ENCODE data around the gene NEURL1. TPM values are rescaled to one million over a fixed set of nuclear protein-coding genes. Genes with fewer than 3 reads are reported as not detected.

Gene NEURL1
- total and polyA plus RNA-seq, 10 of the 15 experiments (the other 5 are each of a cell fraction or from before 2014, with no cell fraction given), result 0.02 to 0.05 (median 0.05) TPM; not detected in 6

DNA sequence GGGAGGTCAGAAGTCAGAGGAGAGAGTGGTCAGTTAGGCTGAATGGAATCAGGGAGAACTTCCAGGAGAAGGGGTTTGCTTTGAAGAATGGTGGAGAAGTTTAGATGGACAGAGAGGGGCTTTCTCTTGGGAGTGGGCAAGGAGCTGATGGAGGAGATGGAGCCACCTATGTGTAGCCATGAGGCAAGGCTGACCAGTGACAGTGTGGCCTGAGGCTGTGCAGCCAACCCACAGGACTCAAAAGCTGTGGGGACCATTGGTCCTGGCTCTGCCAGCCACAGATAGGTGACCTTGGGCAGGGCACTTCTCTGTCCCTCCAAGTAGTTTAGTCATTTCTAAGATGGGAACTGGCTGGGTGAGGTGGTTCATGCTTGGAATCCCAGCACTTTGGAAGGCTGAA is 18.7 kb downstream of the NEURL1 start (continued):
- TF ChIP-seq, protein P1, sequence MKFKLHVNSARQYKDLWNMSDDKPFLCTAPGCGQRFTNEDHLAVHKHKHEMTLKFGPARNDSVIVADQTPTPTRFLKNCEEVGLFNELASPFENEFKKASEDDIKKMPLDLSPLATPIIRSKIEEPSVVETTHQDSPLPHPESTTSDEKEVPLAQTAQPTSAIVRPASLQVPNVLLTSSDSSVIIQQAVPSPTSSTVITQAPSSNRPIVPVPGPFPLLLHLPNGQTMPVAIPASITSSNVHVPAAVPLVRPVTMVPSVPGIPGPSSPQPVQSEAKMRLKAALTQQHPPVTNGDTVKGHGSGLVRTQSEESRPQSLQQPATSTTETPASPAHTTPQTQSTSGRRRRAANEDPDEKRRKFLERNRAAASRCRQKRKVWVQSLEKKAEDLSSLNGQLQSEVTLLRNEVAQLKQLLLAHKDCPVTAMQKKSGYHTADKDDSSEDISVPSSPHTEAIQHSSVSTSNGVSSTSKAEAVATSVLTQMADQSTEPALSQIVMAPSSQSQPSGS (IDR thresholded peaks at IDR 0.05; ENCODE audit: low read length), result no peak
- TF ChIP-seq KDM1A (IDR thresholded peaks at IDR 0.05; ENCODE audit: borderline replicate concordance), result no peak

DNA sequence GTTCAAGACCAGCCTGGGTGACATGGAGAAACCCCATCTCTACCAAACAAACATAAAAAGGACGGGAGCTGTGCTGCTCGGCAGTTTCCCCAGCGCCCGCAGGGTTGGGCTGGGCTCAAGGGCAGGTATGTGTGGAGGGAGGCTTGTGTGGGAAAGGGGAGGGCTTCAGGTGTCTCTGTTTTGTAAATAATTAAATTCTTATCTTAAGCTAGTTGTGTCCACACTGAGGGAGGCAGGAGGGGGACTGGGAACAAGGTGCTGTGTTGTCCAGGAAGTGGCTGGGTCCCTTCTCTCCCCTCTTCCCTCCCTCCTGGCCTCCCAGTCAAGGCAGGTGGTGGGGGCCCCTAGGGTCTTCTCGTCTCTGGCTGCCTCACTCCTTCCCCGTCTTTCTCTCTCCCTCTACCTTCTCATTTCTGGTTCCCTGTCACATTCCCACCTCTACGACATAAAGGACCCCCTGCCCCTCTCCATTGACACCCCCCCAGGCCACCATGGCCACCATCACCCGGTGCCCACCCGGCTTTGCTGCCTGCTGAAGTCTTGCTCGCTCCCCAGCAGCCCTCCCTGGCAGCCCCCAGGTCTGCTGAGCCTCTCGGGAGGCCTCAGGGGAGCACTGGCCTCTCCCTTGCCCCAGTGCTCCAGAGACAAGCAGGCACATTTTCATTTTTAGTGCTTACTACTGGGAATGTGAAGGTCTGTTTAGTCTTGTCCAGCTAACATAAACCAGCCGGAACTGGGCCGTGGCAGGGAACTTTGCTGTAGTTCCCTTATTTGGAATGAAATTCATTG is 19.3 kb downstream of the NEURL1 start:
- FAIRE-seq, result no peak
- SMC1A ChIA-PET (ENCODE audit: uncharacterized antibody, unreplicated experiment), result interaction anchor here (1.2 kb wide), 1 partner anchor 8 kb away, joined by 3 read pairs; no protein-coding TSS in a partner anchor
- Histone ChIP-seq H3K36me3 (ENCODE audit: control insufficient read depth in 2 of 2, insufficient read depth in 2 of 2, low read length in 1 of 2) (no peaks in the 10 kb centered on the region), H3K27ac (ENCODE audit: control insufficient read depth, insufficient read depth) (no peak overlapping the region), H3K9ac (ENCODE audit: control insufficient read depth, insufficient read depth, low read length) (no peak overlapping the region), H4K20me1 (ENCODE audit: control insufficient read depth, insufficient read depth) (no peaks in the 10 kb centered on the region), H3K4me1 (ENCODE audit: control insufficient read depth, insufficient read depth, low read length) (peaks cover 10% of the 10 kb centered on the region), H3K79me2 (ENCODE audit: control insufficient read depth, insufficient read depth, low read length) (no peaks in the 10 kb centered on the region), H2AFZ (ENCODE audit: control insufficient read depth, low read depth, low read length) (no peak overlapping the region), H3K4me3 (no peak overlapping the region), H3K9me3 (replicated peaks; ENCODE audit: control insufficient read depth, insufficient read depth, low read length) (no peaks in the 10 kb centered on the region), H3K27me3 (replicated peaks in 1 of 2; ENCODE audit: control insufficient read depth in 2 of 2, insufficient read depth in 2 of 2, low read length in 1 of 2) (peaks cover 0 to 2% of the 10 kb centered on the region in 2 experiments; a peak in 1 of 4 replicates), H3K4me2 (ENCODE audit: control insufficient read depth, insufficient read depth) (no peak overlapping the region)
- TF ChIP-seq ZNF384 (IDR thresholded peaks at IDR 0.05; ENCODE audit: borderline replicate concordance, low read depth, low read length) (no peak), MYC (IDR thresholded peaks at IDR 0.05; ENCODE audit: insufficient read depth, insufficient read length, insufficient replicate concordance, low read length, severe bottlenecking) (no peak)
- TF ChIP-seq, protein P2, sequence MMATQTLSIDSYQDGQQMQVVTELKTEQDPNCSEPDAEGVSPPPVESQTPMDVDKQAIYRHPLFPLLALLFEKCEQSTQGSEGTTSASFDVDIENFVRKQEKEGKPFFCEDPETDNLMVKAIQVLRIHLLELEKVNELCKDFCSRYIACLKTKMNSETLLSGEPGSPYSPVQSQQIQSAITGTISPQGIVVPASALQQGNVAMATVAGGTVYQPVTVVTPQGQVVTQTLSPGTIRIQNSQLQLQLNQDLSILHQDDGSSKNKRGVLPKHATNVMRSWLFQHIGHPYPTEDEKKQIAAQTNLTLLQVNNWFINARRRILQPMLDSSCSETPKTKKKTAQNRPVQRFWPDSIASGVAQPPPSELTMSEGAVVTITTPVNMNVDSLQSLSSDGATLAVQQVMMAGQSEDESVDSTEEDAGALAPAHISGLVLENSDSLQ (IDR thresholded peaks at IDR 0.05), result no peak
- intact Hi-C loops (cut with micrococcal nuclease; ENCODE audit: unreplicated experiment) (no loop called here), in situ Hi-C loops (cut with MboI) (no loop called here)
- POLR2A ChIA-PET, result no interaction called here
- RAD21 ChIA-PET (ENCODE audit: unreplicated experiment), result no interaction called here
- WGBS (ENCODE audit: insufficient coverage, insufficient replicate concordance, low lambda C conversion rate, missing lambda C conversion rate), result 35% methylated on average over 13 of the region's 13 CpGs
- CTCF ChIA-PET, result no interaction called here
- no peak for ATAC-seq
- BruUV-seq (replicated peaks), result no TSS peak
- DNase-seq (ENCODE audit: low read depth, low spot score), result no peak

Data from GM12878 (cell line).